ENCODE measurements around the gene MPPED1.

The MPPED1 gene

GRCh38 chr22:43529934-43530333 is 118.1 kb downstream of the MPPED1 start:
- DNase-seq = no peak

GRCh38 chr22:43530349-43531201 is 118.8 kb downstream of the MPPED1 start:
- no peak for DNase-seq

GRCh38 chr22:43531651-43532050 is 119.8 kb downstream of the MPPED1 start:
- no peak for DNase-seq

GRCh38 chr22:43532301-43533155 is 120.7 kb downstream of the MPPED1 start:
- no peak for DNase-seq

GRCh38 chr22:43533156-43533530 is 121.3 kb downstream of the MPPED1 start:
- DNase-seq = no peak

GRCh38 chr22:43533656-43534428 is 122.0 kb downstream of the MPPED1 start:
- no peak for DNase-seq

- DNase-seq = no peak
Observed at GRCh38 chr22:43534916-43535315, 123.1 kb downstream of the MPPED1 start.

GRCh38 chr22:43535336-43535735 is 123.5 kb downstream of the MPPED1 start:
- no peak for DNase-seq

- DNase-seq = no peak
Observed at GRCh38 chr22:43535741-43536140, 123.9 kb downstream of the MPPED1 start.

- peak; percentile 10 to 12 for DNase-seq
Observed at GRCh38 chr22:43537019-43537585, 125.3 kb downstream of the MPPED1 start.

GRCh38 chr22:43539572-43540528 is 128.0 kb downstream of the MPPED1 start:
- DNase-seq = no peak

- no peak for DNase-seq
Observed at GRCh38 chr22:43540529-43540923, 128.7 kb downstream of the MPPED1 start.

GRCh38 chr22:43541022-43541421 is 129.2 kb downstream of the MPPED1 start:
- no peak for DNase-seq

- DNase-seq = no peak
Observed at GRCh38 chr22:43541462-43542407, 129.9 kb downstream of the MPPED1 start.

- no peak for DNase-seq
Observed at GRCh38 chr22:43542681-43543521, 131.1 kb downstream of the MPPED1 start.

GRCh38 chr22:43543522-43544288 is 131.9 kb downstream of the MPPED1 start:
- no peak for DNase-seq

- DNase-seq = no peak
Observed at GRCh38 chr22:43544289-43544673, 132.5 kb downstream of the MPPED1 start.

- no peak for DNase-seq
Observed at GRCh38 chr22:43546186-43546585, 134.4 kb downstream of the MPPED1 start.
